Limb (tissue), 2 donors: ENCODE data around the gene MRPL34.

Experiments used
- DNase-seq, 2 donors: peaks; one replicate each; pipeline ENCODE4 v3.0.0-alpha.2; 2016; ENCODE audit errors: extremely low spot score in 2 of 2

MRPL34 gene

DNA sequence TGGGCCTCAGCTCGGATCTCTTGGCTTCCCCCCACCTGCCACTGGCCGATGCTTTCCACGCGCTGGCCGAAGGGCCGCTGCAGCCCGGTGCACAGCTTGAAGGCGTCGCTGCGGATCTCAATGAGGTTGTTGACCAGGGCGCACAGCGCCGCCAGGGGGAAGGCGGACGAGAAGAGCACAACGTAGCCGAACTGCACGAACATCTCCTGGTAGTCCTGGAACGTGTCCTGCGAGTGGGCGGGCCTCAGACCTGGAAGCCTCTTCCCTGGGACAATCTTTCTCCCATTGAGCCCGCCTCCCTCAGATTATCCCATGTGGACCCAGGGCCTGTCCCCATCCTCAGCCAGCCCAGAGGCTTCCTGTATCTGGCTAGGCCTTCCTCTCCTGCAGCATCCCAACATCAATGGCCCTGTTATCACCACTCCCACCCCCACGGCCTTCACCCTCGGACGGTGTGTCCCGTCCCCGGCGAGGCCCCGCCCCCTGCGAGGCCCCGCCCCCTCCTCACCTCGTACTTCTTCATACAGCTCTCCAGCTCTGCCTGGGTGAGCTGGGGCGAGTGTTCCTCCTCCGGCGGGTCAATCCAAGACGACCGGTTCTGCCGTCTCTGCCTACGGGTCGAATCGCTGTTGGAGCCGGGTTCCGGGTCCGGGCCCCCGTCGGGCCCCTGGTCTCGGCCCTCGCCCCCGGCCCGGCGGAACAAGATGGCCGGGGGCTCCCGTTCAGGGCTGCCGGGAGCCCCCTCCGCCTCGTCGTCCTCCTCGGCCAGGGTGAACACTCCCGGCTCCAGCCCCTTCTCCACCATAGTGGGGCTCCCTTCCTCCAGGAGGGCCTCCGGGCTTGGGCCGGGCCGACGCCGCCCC lies 22.2 kb downstream of the MRPL34 start:
- DNase-seq: peak; percentile 30 to 69

DNA sequence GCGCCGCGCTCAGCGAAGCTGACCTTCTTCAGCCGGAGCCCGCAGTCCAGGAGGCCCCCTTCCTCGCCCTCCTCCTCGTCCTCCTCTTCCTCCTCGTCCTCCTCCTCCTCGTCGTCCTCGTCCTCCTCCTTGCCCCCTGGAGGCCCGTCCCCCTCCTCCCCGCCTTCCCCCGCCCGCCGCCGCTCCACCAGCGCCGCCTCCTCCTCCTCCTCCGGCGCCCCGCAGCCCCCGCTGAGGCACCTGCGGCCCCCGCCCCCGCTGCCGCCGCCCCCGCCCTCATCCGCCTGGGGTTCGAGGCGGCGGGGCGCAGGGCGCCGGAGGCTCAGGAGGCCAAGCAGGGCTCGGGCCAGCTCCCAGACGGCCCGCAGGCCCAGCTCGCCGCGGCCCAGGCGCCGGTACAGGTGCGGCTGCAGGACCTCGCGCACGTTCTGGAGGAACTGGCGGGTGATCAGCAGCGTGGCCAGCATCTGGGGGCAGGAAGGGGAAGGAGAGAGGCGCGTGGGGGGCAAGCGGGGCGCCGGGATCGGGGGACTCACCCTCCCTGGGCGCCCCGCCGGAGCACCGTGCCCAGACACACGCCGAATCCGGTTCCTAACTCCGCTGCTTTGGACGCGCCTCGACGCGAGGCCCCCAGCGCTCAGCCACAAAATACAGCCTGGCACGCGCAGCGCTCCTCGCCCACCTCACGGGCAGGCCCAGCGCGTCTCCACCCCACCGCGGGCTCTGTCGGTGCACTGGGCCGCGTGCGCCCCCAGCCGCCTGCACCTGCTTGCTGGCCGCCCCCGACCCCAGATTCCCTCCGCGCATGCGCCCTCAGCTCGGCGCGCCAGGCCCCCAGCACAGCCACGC lies 23.1 kb downstream of the MRPL34 start:
- DNase-seq: no peak

DNA sequence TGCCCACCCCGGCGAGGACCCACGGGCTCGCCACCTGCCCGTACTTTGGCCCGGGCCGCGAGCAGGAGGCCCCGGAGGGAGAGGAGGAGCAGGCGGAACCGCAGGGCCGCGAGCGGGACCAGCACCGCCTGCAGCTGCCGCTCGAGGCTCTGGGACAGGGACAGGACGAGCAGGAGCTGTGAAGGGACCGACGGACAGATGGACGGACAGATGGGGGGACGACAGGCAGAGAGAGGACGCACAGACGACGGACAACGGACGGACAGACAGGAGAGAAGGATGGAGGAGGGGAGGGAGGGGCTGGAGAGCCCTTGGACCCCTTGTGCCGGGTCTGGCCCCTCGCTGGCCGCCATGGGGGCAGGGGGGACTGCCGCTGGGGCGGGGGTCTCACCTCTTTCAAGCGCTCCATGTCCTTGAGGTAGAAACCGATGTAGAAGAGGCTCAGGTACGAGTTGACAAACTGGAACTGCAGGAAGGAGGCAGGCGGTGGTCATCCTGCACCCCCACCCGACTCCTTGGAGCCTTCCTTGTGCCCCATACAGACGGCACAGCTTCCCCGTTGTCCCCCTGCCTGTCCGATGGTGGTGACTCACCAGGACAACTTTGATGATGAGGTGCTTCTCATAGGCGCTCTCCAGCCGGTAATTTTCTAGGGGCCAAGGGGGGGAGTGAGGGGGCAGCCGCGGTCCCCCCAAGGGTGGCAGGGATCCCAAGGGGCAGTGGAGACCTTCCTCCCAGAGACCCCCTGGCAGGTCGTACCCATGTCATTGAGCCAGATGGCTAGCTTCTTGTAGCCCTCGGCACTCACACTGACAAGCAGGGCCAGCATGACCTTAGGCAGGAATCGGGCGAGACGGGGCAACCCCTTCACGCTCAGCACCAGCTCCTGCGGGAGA lies 23.9 kb downstream of the MRPL34 start:
- DNase-seq: no peak

DNA sequence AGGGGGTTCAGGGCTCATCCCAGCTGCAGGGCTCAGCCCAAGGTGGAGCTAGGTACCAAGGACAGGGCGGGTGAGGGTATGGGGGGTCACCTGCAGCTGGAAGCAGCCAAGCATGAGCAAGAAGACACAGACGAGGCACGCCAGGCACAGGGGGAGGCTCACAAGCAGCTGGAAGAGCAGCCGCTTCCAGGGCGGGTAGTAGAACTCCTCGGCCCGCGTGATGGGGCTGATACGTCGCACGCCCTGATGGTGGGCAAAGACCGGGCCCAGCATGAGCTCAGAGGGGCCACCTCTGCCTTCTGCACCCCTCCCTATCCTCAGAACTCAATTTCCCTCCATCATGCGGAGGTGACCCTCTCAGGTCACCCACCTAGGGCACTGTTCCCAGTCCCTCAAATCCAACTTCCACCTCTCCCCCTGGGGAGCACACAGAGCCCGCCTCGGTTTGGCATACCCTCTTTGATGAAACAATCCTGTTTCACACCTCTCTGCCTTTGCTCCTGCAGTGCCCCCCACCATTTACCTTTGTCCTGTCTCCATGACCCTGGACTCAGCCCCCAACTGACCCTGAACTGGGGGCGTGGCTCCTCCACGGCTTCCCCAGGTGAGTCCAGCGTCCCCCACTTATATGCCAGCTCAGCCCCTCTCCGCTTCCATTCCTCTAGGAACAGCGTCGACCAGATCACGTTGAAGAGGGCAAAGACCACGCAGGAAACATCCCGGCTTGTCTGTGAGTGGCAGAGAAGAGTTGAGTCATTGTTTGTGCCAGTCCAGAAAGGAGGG lies 24.8 kb downstream of the MRPL34 start:
- DNase-seq: peak in 1 of 2 donors; percentile 26

DNA sequence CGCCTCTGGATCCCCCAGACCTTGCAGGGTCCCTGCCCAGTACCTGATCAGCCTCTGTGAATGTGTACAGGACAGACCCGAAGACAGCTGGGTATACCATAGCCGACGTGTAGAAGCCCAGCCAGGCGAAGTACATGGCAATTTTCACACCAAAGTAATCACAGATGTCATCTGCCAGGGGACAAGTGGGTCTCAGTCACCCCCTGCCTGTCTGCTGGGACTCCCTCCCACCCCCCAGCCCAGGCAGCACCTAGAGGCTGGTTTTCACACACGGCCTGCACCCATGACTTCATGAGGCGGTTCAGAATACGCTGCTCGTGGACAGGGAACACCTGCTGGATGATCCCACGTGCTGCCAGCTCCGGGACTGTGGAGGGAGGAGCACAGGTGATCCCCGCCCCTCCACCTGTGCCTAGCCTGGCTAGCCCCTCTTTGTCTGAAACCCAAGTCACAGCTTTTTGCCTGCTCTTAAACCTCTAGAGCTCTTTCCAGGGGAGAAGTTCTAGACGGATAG lies 25.4 kb downstream of the MRPL34 start:
- no peak for DNase-seq

DNA sequence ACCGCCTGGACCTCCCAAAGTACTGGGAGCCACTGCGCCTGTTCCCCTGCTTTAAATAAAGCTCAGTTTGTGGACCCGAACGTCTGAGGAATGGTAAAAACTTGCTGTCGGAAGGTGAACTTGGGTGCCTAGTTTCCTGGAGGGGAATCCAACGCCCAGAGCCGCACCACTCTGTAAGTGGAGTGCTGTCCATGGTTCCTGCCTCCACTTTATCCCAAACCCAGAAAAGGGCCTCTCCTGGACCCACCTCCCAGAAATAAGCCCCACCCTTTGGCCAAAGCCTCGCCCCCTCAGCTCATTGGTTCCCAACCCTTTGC lies 26.6 kb downstream of the MRPL34 start:
- DNase-seq: no peak

DNA sequence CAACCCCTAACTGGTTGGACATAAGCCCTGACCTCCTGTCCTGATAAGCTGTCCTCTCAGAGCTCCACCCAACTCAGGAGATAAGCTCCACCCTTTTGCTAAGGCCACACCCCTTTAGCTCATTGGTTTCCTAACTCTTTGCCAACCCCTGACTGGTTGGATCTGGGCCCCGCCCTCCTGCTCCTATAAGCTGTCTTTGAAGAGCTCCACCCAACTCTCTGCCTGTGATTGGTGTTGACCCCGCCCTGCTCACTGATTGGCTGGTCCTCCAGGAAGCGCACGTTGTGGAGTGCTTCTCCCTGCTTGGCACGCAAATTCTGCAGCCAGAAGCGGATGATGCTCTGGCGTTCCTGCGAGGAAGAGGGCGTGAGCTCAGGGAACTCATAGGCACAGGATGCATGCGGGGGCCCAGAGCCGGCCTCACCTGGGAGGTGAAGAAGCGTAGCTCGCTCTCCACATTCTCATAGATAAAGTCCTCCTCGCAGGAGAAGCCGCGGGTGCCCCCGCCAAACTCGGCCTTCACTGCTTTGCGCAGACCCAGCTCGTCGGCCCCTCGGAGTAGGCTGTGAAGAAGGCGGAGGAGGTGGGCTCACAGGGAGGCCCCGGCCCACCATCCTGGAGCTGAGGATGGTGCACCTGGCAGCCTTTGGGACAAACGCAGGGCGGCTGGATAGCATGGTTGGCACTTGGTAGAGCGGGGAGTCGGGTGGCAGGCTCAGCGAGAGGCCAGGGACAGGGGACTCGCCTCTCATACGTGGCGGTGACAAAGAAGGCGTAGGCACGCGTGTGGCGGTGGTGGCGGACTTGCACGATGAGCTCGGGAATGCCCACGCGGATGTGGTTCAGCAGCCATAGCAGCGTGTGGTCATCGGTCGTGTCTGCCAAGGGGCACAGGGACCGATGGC lies 27.3 kb downstream of the MRPL34 start:
- DNase-seq: no peak

DNA sequence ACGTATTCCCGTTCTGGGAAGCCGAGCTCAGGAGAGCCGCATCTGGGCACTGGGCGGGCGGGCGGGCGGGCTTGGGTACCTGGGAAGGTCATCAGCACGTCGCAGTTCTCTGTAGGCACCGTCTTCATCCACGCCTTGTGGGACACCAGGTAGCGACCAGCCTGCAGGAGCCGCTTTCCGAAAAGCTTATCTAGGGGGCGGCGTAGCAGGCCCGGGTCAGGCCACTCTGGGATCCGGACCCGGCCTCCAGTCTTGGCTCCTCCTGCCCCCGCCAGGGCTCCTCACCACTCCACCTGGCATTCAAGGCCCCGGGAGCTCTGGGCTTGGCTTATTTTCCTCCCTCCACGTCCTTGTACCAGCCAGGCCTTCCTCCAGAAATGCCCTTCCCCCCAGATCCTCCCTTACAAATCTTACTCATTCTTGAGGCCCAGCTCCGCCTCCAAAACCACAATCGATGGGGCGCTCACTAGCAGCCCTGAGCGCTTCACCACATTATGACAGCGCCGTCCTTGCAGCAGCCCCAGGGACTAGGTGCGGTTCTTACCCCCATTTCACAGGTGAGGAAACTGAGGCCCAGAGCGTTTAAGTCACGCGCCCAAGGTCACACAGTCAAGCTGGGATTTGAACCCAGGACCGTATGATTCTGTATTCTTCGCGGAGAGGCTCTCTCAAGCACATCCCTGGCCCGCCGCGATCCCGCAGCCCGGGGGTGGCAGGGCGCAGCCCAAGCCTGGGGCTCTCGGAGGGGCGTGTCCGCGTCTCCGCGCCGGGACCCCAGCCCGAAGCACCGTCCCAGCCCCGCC lies 28.1 kb downstream of the MRPL34 start:
- DNase-seq: no peak

DNA sequence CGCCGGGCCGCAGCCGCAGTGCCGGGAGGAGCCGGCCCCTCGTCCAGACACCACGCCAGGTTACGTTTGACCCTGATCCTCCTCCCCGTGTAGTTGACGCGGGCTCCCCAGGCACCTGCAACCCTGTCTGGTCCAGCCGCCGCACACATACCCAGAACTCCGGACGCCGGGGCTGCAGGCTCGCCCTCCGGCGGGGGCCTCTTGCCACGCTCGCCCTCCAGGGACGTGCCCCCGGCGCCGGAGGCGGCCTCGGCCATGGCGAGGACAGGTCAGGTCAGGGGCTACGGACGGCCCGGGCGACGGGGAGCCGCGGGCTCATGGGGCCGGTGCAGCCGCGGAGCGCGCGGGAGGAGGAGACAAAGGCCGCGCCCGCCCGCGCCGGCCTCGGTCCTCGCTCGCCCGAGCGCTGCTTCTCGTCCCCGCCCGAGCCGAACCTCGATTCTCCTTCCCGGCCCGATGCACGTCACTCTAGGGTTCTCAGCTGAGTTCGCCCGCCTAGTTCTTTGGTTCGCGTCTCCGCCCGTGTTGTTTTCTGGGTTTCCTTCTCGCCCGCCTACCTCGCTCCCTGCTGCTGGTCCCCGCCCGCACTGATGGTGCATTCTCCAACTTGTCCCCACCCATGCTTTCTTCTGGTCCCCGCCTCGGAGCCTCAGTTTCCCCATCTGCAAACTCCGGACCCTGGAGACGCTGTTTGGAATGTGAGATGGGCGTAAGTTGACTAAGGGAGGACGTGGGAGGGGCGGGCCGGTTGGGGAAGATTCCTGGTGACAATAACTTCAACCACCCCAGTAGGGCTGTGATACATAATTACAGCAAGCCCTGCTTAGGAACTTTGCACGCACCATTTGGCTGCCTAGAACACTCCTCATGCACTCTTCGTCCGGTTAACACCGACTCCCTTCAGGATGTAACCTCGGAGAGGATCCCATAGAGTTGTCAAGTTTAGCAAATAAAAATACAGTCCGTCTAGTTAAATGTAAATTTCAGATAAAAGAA lies 29.0 kb downstream of the MRPL34 start, which contains the start of gene ANO8:
Gene ANO8, minus strand, starts transcription at position 442 of the 996 bp plus-strand sequence. Its CDS starts 185 bp downstream, at position 257.
- peak; percentile 98 to 99 for DNase-seq

DNA sequence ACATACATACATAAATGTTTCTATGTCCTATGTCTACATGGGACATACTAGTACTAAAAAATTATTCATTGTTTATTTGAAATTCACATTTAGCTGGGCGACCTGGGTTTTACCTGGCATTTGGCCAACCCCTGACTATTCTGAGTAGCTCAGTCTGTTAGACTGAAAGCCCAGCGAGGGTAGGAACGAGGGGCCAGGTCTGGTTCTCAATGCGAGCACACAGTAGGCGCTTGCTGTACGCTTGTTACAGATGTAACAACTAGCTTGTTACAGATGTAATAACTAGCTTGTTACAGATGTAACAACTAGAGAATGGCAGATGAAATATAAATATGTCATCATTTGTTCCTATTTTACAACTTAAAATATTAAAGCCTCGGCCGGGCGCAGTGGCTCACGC lies 29.9 kb downstream of the MRPL34 start:
- no peak for DNase-seq

DNA sequence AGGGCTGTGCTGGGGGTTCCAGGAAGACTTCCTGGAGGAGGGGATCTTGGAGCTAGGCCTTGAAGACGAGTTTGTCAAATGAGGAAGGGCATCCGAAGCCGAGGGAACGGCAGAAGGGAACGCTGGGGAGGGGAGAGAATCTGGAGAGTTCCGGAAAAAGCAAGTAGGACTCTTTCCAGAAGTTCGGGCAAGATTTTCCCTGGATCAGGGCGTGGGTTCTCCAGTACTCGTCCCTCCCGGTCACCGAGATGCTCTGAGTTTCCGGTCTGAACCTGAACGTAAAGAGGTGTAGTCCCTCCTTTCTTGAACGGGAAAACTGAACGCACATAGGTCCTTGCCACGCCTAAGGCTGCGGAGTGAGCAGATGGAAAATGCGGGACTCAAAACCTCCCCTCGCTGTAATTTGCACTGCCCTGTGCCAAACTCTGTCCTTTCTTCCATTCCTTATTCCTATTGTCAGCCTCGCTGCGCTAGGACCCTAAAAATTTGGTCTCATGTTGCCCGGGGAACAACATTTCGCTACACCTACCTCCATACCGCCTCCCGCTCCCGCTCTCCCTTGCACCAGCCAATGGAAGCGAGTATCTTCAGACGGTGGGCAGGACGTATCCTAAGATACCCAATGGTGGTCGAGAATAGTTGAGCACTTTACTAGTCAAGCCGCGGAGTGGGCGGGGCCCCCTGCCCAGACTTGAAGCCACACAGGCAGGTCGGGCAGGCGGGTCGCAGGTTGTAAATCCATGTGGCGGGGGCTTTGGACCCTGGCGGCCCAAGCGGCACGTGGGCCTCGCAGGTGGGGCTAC lies 31.4 kb downstream of the MRPL34 start, which contains the start of gene GTPBP3:
Gene GTPBP3, plus strand, starts transcription at position 682 of the 803 bp plus-strand sequence. Its CDS starts 59 bp downstream, at position 741.
- peak; percentile 95 to 100 for DNase-seq

DNA sequence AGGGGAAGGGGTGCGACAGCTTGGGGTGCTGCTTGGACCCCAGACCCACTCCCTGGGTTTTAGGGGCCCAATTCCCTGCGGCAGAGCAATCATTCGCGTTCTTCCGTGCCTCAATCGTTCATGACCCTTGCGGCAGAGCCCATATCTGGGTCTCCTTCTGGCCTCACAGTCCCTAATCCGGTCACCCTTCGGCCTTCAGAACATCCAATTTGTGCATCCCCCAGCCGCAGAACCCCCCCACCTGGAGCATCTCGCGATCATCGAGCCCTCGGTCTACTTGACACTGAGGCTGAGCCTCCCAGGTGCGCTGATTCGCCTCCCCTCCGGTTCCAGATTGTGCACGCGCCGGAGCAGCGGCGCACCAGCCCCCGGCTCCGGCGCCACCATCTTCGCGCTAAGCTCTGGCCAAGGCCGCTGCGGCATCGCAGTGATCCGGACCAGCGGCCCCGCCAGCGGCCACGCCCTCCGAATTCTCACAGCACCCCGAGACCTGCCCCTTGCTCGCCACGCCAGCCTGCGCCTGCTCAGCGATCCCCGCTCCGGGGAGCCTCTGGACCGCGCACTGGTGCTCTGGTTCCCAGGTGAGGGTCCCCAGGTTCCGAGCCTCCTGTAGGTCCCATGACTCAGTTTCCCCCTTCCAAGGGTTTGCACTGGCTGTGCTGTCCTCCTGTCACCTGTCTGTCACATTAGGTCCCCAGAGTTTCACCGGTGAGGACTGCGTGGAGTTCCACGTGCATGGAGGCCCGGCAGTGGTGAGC lies 32.2 kb downstream of the MRPL34 start:
- no peak for DNase-seq

DNA sequence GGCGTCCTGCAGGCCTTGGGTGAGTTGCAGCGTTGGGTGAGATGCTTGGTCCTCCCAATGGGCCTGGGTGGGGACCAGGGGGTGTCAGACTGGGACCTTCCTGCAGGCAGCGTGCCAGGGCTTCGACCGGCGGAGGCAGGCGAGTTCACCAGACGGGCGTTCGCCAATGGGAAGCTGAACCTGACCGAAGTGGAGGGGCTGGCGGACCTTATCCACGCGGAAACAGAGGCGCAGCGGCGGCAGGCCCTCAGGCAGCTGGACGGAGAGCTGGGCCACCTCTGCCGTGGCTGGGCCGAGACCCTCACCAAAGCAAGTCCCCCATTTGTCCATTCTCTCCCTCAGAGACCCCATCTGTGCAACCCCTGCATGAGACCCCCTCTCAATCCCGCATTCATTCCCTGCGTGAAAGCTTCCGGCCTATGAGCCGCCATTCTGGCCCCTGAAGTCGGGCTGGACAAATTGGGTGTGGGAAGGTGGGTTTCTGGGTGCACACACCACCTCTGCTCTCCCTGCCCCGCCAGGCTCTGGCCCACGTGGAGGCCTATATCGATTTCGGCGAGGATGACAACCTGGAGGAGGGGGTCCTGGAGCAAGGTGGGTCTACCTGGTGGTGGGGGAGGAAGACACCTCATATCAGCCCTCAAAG lies 32.9 kb downstream of the MRPL34 start:
- no peak for DNase-seq

DNA sequence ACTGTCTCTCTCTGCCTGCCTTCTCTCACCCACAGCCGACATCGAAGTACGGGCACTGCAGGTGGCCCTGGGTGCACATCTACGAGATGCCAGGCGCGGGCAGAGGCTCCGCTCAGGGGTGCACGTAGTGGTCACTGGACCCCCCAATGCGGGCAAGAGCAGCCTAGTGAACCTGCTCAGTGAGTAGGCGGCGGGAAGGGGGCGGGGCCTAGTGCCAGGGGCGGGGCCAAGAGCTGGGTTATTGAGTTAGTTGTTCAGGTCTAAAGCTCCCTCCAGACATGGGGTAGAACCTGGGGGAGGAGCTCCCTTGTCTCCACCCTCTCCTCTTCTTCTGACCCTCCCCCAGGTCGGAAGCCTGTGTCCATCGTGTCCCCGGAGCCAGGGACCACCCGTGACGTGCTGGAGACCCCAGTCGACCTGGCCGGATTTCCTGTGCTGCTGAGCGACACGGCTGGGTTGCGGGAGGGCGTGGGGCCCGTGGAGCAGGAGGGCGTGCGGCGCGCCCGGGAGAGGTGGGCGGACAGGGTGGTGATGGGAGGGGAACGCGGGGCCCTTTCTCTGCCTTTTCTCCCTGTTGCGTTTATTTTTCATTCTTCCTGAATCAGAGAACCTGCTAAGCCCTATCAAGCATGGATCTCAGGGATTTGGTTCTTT lies 33.5 kb downstream of the MRPL34 start:
- DNase-seq: no peak
